B cell (primary cell): ENCODE data around the gene LCN15.

ENCODE experiments used
- EZH2 ChIP-seq: IDR thresholded peaks from 2 replicates; pipeline ENCODE4 v1.6.1; 2012; ENCODE audit warnings: borderline replicate concordance, low read depth, mild to moderate bottlenecking, moderate library complexity, low read length; ENCODE audit not compliant: insufficient read depth, poor library complexity, severe bottlenecking
- TF ChIP-seq, protein P1 (sequence below): fragments of 200-600 bp; IDR thresholded peaks from one replicate; pipeline ENCODE4 v1.8.0; 2022; ENCODE audit warnings: antibody characterized with exemption, mild to moderate bottlenecking

DNA sequence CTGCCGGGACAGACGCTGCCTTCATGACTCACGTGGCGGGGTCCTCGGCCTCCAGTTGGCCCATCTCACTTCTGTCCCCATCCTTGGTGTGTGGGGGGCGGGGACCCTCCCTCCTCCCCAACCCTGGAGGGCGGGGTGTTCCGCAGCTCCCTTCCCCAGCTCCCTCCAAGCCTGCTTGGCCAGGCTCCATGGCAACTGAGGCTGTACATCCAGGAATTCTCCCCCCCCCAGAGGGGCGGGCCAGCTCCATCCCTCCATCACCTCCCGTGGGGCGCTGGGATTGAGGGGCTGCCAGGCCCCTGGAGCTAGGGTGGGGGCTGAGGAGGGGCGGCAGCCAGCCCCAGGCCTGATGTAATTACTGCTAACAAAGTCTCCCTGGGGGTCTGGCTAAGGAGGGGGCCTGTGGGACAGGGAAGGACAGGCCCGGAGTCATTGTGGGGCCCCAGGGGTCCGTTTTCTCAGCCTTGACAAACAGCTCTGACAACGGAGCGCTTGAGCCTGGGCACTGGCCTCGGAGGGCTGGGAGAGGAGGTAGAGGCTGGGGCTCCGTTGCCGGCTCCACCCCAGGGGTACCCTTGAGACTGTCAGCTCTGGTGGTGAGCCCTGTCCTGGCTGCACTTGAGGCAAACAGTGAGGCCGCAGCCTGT lies 43.9 kb downstream of the LCN15 start:
- TF ChIP-seq, protein P1, sequence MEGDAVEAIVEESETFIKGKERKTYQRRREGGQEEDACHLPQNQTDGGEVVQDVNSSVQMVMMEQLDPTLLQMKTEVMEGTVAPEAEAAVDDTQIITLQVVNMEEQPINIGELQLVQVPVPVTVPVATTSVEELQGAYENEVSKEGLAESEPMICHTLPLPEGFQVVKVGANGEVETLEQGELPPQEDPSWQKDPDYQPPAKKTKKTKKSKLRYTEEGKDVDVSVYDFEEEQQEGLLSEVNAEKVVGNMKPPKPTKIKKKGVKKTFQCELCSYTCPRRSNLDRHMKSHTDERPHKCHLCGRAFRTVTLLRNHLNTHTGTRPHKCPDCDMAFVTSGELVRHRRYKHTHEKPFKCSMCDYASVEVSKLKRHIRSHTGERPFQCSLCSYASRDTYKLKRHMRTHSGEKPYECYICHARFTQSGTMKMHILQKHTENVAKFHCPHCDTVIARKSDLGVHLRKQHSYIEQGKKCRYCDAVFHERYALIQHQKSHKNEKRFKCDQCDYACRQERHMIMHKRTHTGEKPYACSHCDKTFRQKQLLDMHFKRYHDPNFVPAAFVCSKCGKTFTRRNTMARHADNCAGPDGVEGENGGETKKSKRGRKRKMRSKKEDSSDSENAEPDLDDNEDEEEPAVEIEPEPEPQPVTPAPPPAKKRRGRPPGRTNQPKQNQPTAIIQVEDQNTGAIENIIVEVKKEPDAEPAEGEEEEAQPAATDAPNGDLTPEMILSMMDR: no peak
- no peak for TF ChIP-seq EZH2
